Measurements from ENCODE around the gene SNX25.
"Not testable (repeated sequence)": the region's sequence is repeated elsewhere in the genome, so short reads cannot be mapped to it uniquely, and the experiment has no call there.

SNX25 gene

GRCh38 chr4:185255868-185256267, 46.5 kb downstream of the SNX25 start:
- no peak overlapping the region for H3K27ac Mint-ChIP-seq
- H3K4me1 Mint-ChIP-seq (ENCODE audit: low read depth) = peaks cover 46% of the 10 kb centered on the region
- peaks cover 31% of the 10 kb centered on the region for H3K36me3 Mint-ChIP-seq (ENCODE audit: low read depth)
- H3K27me3 Mint-ChIP-seq = no peaks in the 10 kb centered on the region
- H3K4me3 Mint-ChIP-seq = no peak overlapping the region
- DNase-seq = no peak
- H3K9me3 Mint-ChIP-seq = no peaks in the 10 kb centered on the region

- peaks cover 42% of the 10 kb centered on the region for H3K4me1 Mint-ChIP-seq (ENCODE audit: low read depth)
- no peaks in the 10 kb centered on the region for H3K27me3 Mint-ChIP-seq
- no peaks in the 10 kb centered on the region for H3K9me3 Mint-ChIP-seq
- peaks cover 29% of the 10 kb centered on the region for H3K36me3 Mint-ChIP-seq (ENCODE audit: low read depth)
- no peak for DNase-seq
- H3K27ac Mint-ChIP-seq = no peak overlapping the region
- H3K4me3 Mint-ChIP-seq = no peak overlapping the region
Measured at GRCh38 chr4:185256446-185256845, 47.0 kb downstream of the SNX25 start.

- H3K27me3 Mint-ChIP-seq = no peaks in the 10 kb centered on the region
Measured at GRCh38 chr4:185257086-185257485, 47.7 kb downstream of the SNX25 start.

GRCh38 chr4:185257694-185258093, 48.3 kb downstream of the SNX25 start:
- H3K4me1 Mint-ChIP-seq (ENCODE audit: low read depth) = peaks cover 36% of the 10 kb centered on the region
- H3K9me3 Mint-ChIP-seq = no peaks in the 10 kb centered on the region
- H3K27me3 Mint-ChIP-seq = no peaks in the 10 kb centered on the region
- H3K4me3 Mint-ChIP-seq = no peak overlapping the region
- no peak overlapping the region for H3K27ac Mint-ChIP-seq
- H3K36me3 Mint-ChIP-seq (ENCODE audit: low read depth) = peaks cover 33% of the 10 kb centered on the region
- no peak for DNase-seq

More at GRCh38 chr4:185257086-185257485, 47.7 kb downstream of the SNX25 start:
- Mint-ChIP-seq H3K4me1 (ENCODE audit: low read depth) (peaks cover 36% of the 10 kb centered on the region), H3K27ac (no peak overlapping the region), H3K36me3 (ENCODE audit: low read depth) (peaks cover 29% of the 10 kb centered on the region), H3K4me3 (no peak overlapping the region), H3K9me3 (no peaks in the 10 kb centered on the region)
- DNase-seq = no peak

- Mint-ChIP-seq H3K4me1 (ENCODE audit: low read depth) (peaks cover 40% of the 10 kb centered on the region), H3K36me3 (ENCODE audit: low read depth) (peaks cover 34% of the 10 kb centered on the region)
- DNase-seq, H3K27ac Mint-ChIP-seq, H3K4me3 Mint-ChIP-seq, H3K27me3 Mint-ChIP-seq, H3K9me3 Mint-ChIP-seq: not testable (repeated sequence)
Measured at GRCh38 chr4:185258741-185259140, 49.3 kb downstream of the SNX25 start.

- H3K27me3 Mint-ChIP-seq = no peaks in the 10 kb centered on the region
Measured at GRCh38 chr4:185259719-185260118, 50.3 kb downstream of the SNX25 start.

GRCh38 chr4:185261946-185262345, 52.5 kb downstream of the SNX25 start:
- no peak overlapping the region for H3K27ac Mint-ChIP-seq
- no peaks in the 10 kb centered on the region for H3K27me3 Mint-ChIP-seq
- H3K36me3 Mint-ChIP-seq (ENCODE audit: low read depth) = peaks cover 43% of the 10 kb centered on the region
- DNase-seq = no peak
- no peak overlapping the region for H3K4me3 Mint-ChIP-seq
- H3K4me1 Mint-ChIP-seq (ENCODE audit: low read depth) = peaks cover 27% of the 10 kb centered on the region
- no peaks in the 10 kb centered on the region for H3K9me3 Mint-ChIP-seq

More at GRCh38 chr4:185259719-185260118, 50.3 kb downstream of the SNX25 start:
- H3K9me3 Mint-ChIP-seq = no peaks in the 10 kb centered on the region
- no peak overlapping the region for H3K4me3 Mint-ChIP-seq
- peaks cover 37% of the 10 kb centered on the region for H3K36me3 Mint-ChIP-seq (ENCODE audit: low read depth)
- no peak overlapping the region for H3K27ac Mint-ChIP-seq
- H3K4me1 Mint-ChIP-seq (ENCODE audit: low read depth) = peaks cover 33% of the 10 kb centered on the region
- DNase-seq = no peak

GRCh38 chr4:185263419-185263818, 54.0 kb downstream of the SNX25 start:
- Mint-ChIP-seq H3K9me3 (no peaks in the 10 kb centered on the region), H3K4me3 (no peak overlapping the region), H3K36me3 (ENCODE audit: low read depth) (peaks cover 57% of the 10 kb centered on the region), H3K27me3 (no peaks in the 10 kb centered on the region), H3K4me1 (ENCODE audit: low read depth) (peaks cover 23% of the 10 kb centered on the region), H3K27ac (no peak overlapping the region)
- no peak for DNase-seq

- peaks cover 66% of the 10 kb centered on the region for H3K36me3 Mint-ChIP-seq (ENCODE audit: low read depth)
- no peak overlapping the region for H3K27ac Mint-ChIP-seq
Measured at GRCh38 chr4:185265942-185266341, 56.5 kb downstream of the SNX25 start.

GRCh38 chr4:185269286-185269685, 59.9 kb downstream of the SNX25 start:
- H3K4me1 Mint-ChIP-seq (ENCODE audit: low read depth) = peaks cover 9% of the 10 kb centered on the region

More at GRCh38 chr4:185265942-185266341, 56.5 kb downstream of the SNX25 start:
- no peak for DNase-seq
- H3K4me1 Mint-ChIP-seq (ENCODE audit: low read depth) = peaks cover 14% of the 10 kb centered on the region
- no peak overlapping the region for H3K4me3 Mint-ChIP-seq
- H3K27me3 Mint-ChIP-seq = no peaks in the 10 kb centered on the region
- no peaks in the 10 kb centered on the region for H3K9me3 Mint-ChIP-seq

GRCh38 chr4:185270037-185270436, 60.6 kb downstream of the SNX25 start:
- H3K4me1 Mint-ChIP-seq (ENCODE audit: low read depth) = peaks cover 9% of the 10 kb centered on the region
- no peaks in the 10 kb centered on the region for H3K9me3 Mint-ChIP-seq
- no peak overlapping the region for H3K4me3 Mint-ChIP-seq
- H3K27me3 Mint-ChIP-seq = no peaks in the 10 kb centered on the region
- H3K36me3 Mint-ChIP-seq (ENCODE audit: low read depth) = peaks cover 59% of the 10 kb centered on the region
- DNase-seq = no peak
- H3K27ac Mint-ChIP-seq = no peak overlapping the region

More at GRCh38 chr4:185269286-185269685, 59.9 kb downstream of the SNX25 start:
- Mint-ChIP-seq H3K27ac (no peak overlapping the region), H3K9me3 (no peaks in the 10 kb centered on the region), H3K27me3 (no peaks in the 10 kb centered on the region), H3K4me3 (no peak overlapping the region), H3K36me3 (ENCODE audit: low read depth) (peaks cover 63% of the 10 kb centered on the region)
- no peak for DNase-seq

GRCh38 chr4:185270885-185271284, 61.5 kb downstream of the SNX25 start:
- no peak overlapping the region for H3K27ac Mint-ChIP-seq
- no peaks in the 10 kb centered on the region for H3K27me3 Mint-ChIP-seq
- peaks cover 5% of the 10 kb centered on the region for H3K4me1 Mint-ChIP-seq (ENCODE audit: low read depth)
- no peak overlapping the region for H3K4me3 Mint-ChIP-seq
- H3K9me3 Mint-ChIP-seq = no peaks in the 10 kb centered on the region
- peaks cover 60% of the 10 kb centered on the region for H3K36me3 Mint-ChIP-seq (ENCODE audit: low read depth)
- no peak for DNase-seq

GRCh38 chr4:185272245-185272644, 62.8 kb downstream of the SNX25 start:
- Mint-ChIP-seq H3K36me3 (ENCODE audit: low read depth) (peaks cover 55% of the 10 kb centered on the region), H3K4me3 (no peak overlapping the region), H3K27me3 (no peaks in the 10 kb centered on the region)

GRCh38 chr4:185275501-185275900, 66.1 kb downstream of the SNX25 start:
- Mint-ChIP-seq H3K36me3 (ENCODE audit: low read depth) (peaks cover 31% of the 10 kb centered on the region), H3K27me3 (no peaks in the 10 kb centered on the region), H3K4me3 (no peak overlapping the region), H3K4me1 (ENCODE audit: low read depth) (no peaks in the 10 kb centered on the region), H3K27ac (no peak overlapping the region), H3K9me3 (no peaks in the 10 kb centered on the region)
- no peak for DNase-seq

More at GRCh38 chr4:185272245-185272644, 62.8 kb downstream of the SNX25 start:
- H3K27ac Mint-ChIP-seq = no peak overlapping the region
- no peak for DNase-seq
- H3K4me1 Mint-ChIP-seq (ENCODE audit: low read depth) = peaks cover 2% of the 10 kb centered on the region
- no peaks in the 10 kb centered on the region for H3K9me3 Mint-ChIP-seq

- no peaks in the 10 kb centered on the region for H3K4me1 Mint-ChIP-seq (ENCODE audit: low read depth)
- H3K4me3 Mint-ChIP-seq = no peak overlapping the region
- H3K36me3 Mint-ChIP-seq (ENCODE audit: low read depth) = peaks cover 26% of the 10 kb centered on the region
- H3K27ac Mint-ChIP-seq = no peak overlapping the region
- H3K27me3 Mint-ChIP-seq = no peaks in the 10 kb centered on the region
- DNase-seq = no peak
- no peaks in the 10 kb centered on the region for H3K9me3 Mint-ChIP-seq
Measured at GRCh38 chr4:185276036-185276435, 66.6 kb downstream of the SNX25 start.

- H3K27ac Mint-ChIP-seq = no peak overlapping the region
- no peak for DNase-seq
- H3K27me3 Mint-ChIP-seq = no peaks in the 10 kb centered on the region
- H3K9me3 Mint-ChIP-seq = no peaks in the 10 kb centered on the region
- no peak overlapping the region for H3K4me3 Mint-ChIP-seq
- H3K4me1 Mint-ChIP-seq (ENCODE audit: low read depth) = no peaks in the 10 kb centered on the region
- H3K36me3 Mint-ChIP-seq (ENCODE audit: low read depth) = peaks cover 16% of the 10 kb centered on the region
Measured at GRCh38 chr4:185278716-185279115, 69.3 kb downstream of the SNX25 start.

Data from activated T-cell treated with anti-CD3 and anti-CD28 coated beads, Interleukin-2, amount 50 U/mL, for 24 hours (primary cell).